ENCODE measurements around the gene MX2. TPM values are rescaled to one million over a fixed set of nuclear protein-coding genes. Genes with fewer than 3 reads are reported as not detected.
A peak's percentile ranks its signal among the peaks of the same experiment; 100 is the strongest.

The MX2 gene
- total and polyA plus RNA-seq, 7 experiments from 2014 or later: 46.7 to 116 (median 99.8) TPM

DNA sequence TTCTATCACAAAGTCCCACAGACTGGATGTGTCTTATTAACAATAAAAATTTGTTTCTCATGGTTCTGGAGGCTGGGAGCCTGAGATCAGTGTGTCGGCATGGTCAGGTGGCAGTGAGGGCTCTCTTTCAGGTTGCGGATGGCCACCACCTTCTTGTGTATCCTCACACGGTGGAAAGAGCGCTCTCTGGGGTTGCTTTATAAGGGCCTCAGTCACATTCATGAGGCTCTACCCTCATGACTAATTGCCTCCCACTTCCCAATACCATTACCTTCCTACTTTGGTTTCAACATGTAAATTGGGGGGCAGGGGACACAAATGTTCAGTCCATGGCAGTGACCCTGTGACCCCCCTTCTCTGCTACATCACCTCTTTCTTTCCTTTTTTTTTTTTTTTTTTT, 43.5 kb downstream of the MX2 start:
- H3K4me1 Mint-ChIP-seq: peaks cover 0 to 4% (median 0%) of the 10 kb centered on the region in 7 donors
- ChIA-PET POLR2A (no interaction called here), CTCF (no interaction called here)
- intact Hi-C loops (cut with micrococcal nuclease): no loop called here
- H3K4me3 ChIP-seq (ENCODE audit: low read length): no peak overlapping the region
- H3K4me1 ChIP-seq (ENCODE audit: control insufficient read depth in 2 of 2, insufficient read depth in 2 of 2, low read length in 2 of 2): no peaks in the 10 kb centered on the region
- H3K4me3 Mint-ChIP-seq: no peak overlapping the region
- H3K9me3 ChIP-seq (ENCODE audit: control insufficient read depth in 2 of 3, low read length in 3 of 3): no peaks in the 10 kb centered on the region
- H3K9me3 Mint-ChIP-seq: peaks cover 0 to 12% (median 2%) of the 10 kb centered on the region in 11 donors
- no peak for DNase-seq
- peaks cover 44 to 85% (median 72%) of the 10 kb centered on the region in 5 donors for H3K36me3 Mint-ChIP-seq
- H3K27ac ChIP-seq (ENCODE audit: low read depth, low read length): no peak overlapping the region
- peaks cover 11 to 92% (median 24%) of the 10 kb centered on the region in 3 experiments for H3K36me3 ChIP-seq (ENCODE audit: control insufficient read depth in 2 of 3, insufficient read depth in 3 of 3, low read length in 3 of 3)
- H3K27ac Mint-ChIP-seq: no peak overlapping the region
- H3K27me3 ChIP-seq (ENCODE audit: control insufficient read depth in 2 of 2, insufficient read depth in 2 of 2, low read length in 2 of 2): no peaks in the 10 kb centered on the region
- no peaks in the 10 kb centered on the region for H3K27me3 Mint-ChIP-seq
- no peak for ATAC-seq

DNA sequence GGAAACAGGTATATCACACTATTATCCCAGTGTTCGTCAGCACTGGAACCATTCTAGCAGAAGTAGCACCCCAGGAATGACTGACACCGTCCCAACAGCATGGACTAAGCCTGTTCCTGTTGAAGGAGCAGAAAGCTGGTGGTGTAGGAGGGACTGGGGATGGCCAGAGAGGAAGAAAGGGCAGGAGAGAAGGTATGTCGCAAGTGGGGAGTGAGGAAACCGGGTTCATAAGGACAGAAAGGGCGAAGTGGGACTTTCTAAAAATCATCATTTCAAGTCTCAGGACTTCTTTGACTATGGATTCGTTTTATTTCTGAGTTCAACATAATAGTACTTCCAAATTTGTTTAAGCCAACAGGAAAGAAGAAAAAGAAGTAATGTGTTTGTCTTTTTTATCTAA, 44.5 kb downstream of the MX2 start:
- POLR2A ChIA-PET: no interaction called here
- H3K27ac Mint-ChIP-seq: peak overlapping the region in 3 of 9 donors; percentile 13 to 70 (median 51)

DNA sequence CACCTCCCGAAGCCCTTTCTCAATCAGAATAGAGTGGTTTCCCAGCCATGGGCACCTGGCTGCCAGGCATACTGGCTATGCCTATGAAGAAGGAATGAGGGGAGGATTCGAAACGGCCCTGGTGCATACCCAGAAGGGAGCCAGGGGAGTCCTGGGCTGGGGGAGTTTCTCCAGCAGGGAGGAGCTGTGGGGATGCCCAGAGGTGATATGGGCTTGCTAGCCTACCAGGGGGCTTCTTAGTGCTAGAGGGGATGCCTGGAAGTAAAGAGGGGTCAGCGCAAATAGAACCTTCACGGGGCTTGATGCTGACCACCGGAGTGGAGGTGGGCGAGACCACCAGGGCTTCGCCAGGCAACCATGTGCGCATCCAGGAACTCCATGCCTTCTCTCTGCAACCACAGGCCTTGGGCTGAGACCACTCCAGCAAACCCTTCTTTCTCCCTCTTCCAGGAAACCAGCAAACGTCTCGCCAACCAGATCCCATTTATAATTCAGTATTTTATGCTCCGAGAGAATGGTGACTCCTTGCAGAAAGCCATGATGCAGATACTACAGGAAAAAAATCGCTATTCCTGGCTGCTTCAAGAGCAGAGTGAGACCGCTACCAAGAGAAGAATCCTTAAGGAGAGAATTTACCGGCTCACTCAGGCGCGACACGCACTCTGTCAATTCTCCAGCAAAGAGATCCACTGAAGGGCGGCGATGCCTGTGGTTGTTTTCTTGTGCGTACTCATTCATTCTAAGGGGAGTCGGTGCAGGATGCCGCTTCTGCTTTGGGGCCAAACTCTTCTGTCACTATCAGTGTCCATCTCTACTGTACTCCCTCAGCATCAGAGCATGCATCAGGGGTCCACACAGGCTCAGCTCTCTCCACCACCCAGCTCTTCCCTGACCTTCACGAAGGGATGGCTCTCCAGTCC, 46.0 kb downstream of the MX2 start:
- POLR2A ChIA-PET: no interaction called here
- no peaks in the 10 kb centered on the region for H3K4me1 ChIP-seq (ENCODE audit: control insufficient read depth in 2 of 2, insufficient read depth in 2 of 2, low read length in 2 of 2)
- intact Hi-C loops (cut with micrococcal nuclease): no loop called here
- H3K4me3 ChIP-seq (ENCODE audit: low read length): no peak overlapping the region
- peaks cover 11 to 77% (median 20%) of the 10 kb centered on the region in 3 experiments for H3K36me3 ChIP-seq (ENCODE audit: control insufficient read depth in 2 of 3, insufficient read depth in 3 of 3, low read length in 3 of 3)
- no peak overlapping the region for H3K27ac ChIP-seq (ENCODE audit: low read depth, low read length)
- Mint-ChIP-seq H3K36me3 (peaks cover 38 to 86% (median 70%) of the 10 kb centered on the region in 5 donors), H3K27ac (peak overlapping the region in 2 of 9 donors; percentile 28 to 72), H3K4me1 (peaks cover 0 to 15% (median 4%) of the 10 kb centered on the region in 7 donors), H3K4me3 (no peak overlapping the region), H3K9me3 (peaks cover 0 to 35% (median 9%) of the 10 kb centered on the region in 11 donors), H3K27me3 (peaks cover 0 to 4% (median 0%) of the 10 kb centered on the region in 5 donors)
- no peaks in the 10 kb centered on the region for H3K27me3 ChIP-seq (ENCODE audit: control insufficient read depth in 2 of 2, insufficient read depth in 2 of 2, low read length in 2 of 2)
- ATAC-seq (no peak), DNase-seq (no peak)
- CTCF ChIA-PET: no interaction called here
- H3K9me3 ChIP-seq (ENCODE audit: control insufficient read depth in 2 of 3, low read length in 3 of 3): peaks cover 0 to 14% (median 0%) of the 10 kb centered on the region in 3 experiments

More for the DNA sequence above, 44.5 kb downstream of the MX2 start:
- no peak overlapping the region for H3K4me3 Mint-ChIP-seq
- Histone ChIP-seq H3K27me3 (ENCODE audit: control insufficient read depth in 2 of 2, insufficient read depth in 2 of 2, low read length in 2 of 2) (no peaks in the 10 kb centered on the region), H3K4me1 (ENCODE audit: control insufficient read depth in 2 of 2, insufficient read depth in 2 of 2, low read length in 2 of 2) (no peaks in the 10 kb centered on the region), H3K36me3 (ENCODE audit: control insufficient read depth in 2 of 3, insufficient read depth in 3 of 3, low read length in 3 of 3) (peaks cover 11 to 91% (median 24%) of the 10 kb centered on the region in 3 experiments), H3K9me3 (ENCODE audit: control insufficient read depth in 2 of 3, low read length in 3 of 3) (peaks cover 0 to 2% (median 0%) of the 10 kb centered on the region in 3 experiments), H3K4me3 (ENCODE audit: low read length) (no peak overlapping the region), H3K27ac (ENCODE audit: low read depth, low read length) (no peak overlapping the region)
- intact Hi-C loops (cut with micrococcal nuclease): no loop called here
- peaks cover 0 to 8% (median 2%) of the 10 kb centered on the region in 7 donors for H3K4me1 Mint-ChIP-seq
- peak; percentile 38 for ATAC-seq
- DNase-seq: no peak
- H3K27me3 Mint-ChIP-seq: no peaks in the 10 kb centered on the region
- peaks cover 44 to 85% (median 72%) of the 10 kb centered on the region in 5 donors for H3K36me3 Mint-ChIP-seq
- CTCF ChIA-PET: no interaction called here
- H3K9me3 Mint-ChIP-seq: peaks cover 0 to 20% (median 2%) of the 10 kb centered on the region in 11 donors

DNA sequence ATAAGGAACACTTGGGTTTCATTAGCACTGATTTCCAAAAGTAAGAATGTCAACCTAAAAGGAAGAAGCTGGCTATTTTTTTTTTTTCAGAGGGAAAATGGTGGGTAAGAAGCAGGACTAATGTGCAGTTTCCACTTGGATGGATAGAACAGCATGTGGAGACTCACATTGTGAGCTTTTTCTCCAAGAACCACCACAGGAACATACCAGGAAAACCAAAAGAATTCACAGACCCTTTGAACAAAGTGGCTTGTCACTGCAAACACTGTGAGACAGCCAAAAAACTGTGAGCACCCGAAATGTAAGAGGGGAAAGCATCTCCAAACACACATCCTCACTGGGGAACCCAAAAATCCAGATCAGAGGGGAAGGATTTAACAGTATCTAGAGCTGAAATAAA, 48.5 kb downstream of the MX2 start:
- ATAC-seq (no peak), DNase-seq (no peak)
- Mint-ChIP-seq H3K36me3 (peaks cover 32 to 72% (median 62%) of the 10 kb centered on the region in 5 donors), H3K27ac (peak overlapping the region in 2 of 9 donors; percentile 5 to 18), H3K4me1 (peaks cover 0 to 15% (median 4%) of the 10 kb centered on the region in 7 donors), H3K9me3 (peaks cover 3 to 56% (median 21%) of the 10 kb centered on the region in 11 donors), H3K4me3 (no peak overlapping the region), H3K27me3 (peaks cover 0 to 26% (median 0%) of the 10 kb centered on the region in 5 donors)
- H3K9me3 ChIP-seq (ENCODE audit: control insufficient read depth in 2 of 3, low read length in 3 of 3): peaks cover 0 to 19% (median 0%) of the 10 kb centered on the region in 3 experiments
- POLR2A ChIA-PET: interaction anchor here (1.7 to 4.8 kb wide), 2 partner anchors 15 to 28 kb away, joined by 3 to 19 read pairs; partner anchors contain the start of gene MX1
- H3K36me3 ChIP-seq (ENCODE audit: control insufficient read depth in 2 of 3, insufficient read depth in 3 of 3, low read length in 3 of 3): peaks cover 9 to 52% (median 11%) of the 10 kb centered on the region in 3 experiments
- no peak overlapping the region for H3K4me3 ChIP-seq (ENCODE audit: low read length)
- CTCF ChIA-PET: no interaction called here
- H3K27me3 ChIP-seq (ENCODE audit: control insufficient read depth in 2 of 2, insufficient read depth in 2 of 2, low read length in 2 of 2): no peaks in the 10 kb centered on the region
- no peak overlapping the region for H3K27ac ChIP-seq (ENCODE audit: low read depth, low read length)
- intact Hi-C loops (cut with micrococcal nuclease): loop anchor here in 1 of 2 donors (2.0 kb wide), 1 partner anchor 16 kb away; the partner anchor contains the start of gene MX1
- no peaks in the 10 kb centered on the region for H3K4me1 ChIP-seq (ENCODE audit: control insufficient read depth in 2 of 2, insufficient read depth in 2 of 2, low read length in 2 of 2)

- H3K36me3 Mint-ChIP-seq: peaks cover 32 to 72% (median 62%) of the 10 kb centered on the region in 5 donors
- peaks cover 0 to 19% (median 0%) of the 10 kb centered on the region in 3 experiments for H3K9me3 ChIP-seq (ENCODE audit: control insufficient read depth in 2 of 3, low read length in 3 of 3)
- intact Hi-C loops (cut with micrococcal nuclease): loop anchor here in 1 of 2 donors (2.0 kb wide), 1 partner anchor 16 kb away; the partner anchor contains the start of gene MX1
- H3K27me3 Mint-ChIP-seq: peaks cover 0 to 30% (median 0%) of the 10 kb centered on the region in 5 donors
- peak overlapping the region in 3 of 9 donors; percentile 5 to 58 (median 18) for H3K27ac Mint-ChIP-seq
- no peak for DNase-seq
- CTCF ChIA-PET: interaction anchor here (0.5 kb wide), 1 partner anchor 12 kb away, joined by 8 read pairs; no protein-coding TSS in a partner anchor
- POLR2A ChIA-PET: interaction anchor here (0.8 to 4.8 kb wide), 4 partner anchors 11 to 39 kb away, joined by 3 to 19 read pairs (median 4); partner anchors contain the start of gene MX1
- H3K36me3 ChIP-seq (ENCODE audit: control insufficient read depth in 2 of 3, insufficient read depth in 3 of 3, low read length in 3 of 3): peaks cover 9 to 50% (median 11%) of the 10 kb centered on the region in 3 experiments
- H3K27ac ChIP-seq (ENCODE audit: low read depth, low read length): no peak overlapping the region
- H3K4me1 ChIP-seq (ENCODE audit: control insufficient read depth in 2 of 2, insufficient read depth in 2 of 2, low read length in 2 of 2): no peaks in the 10 kb centered on the region
- H3K4me1 Mint-ChIP-seq: peaks cover 0 to 15% (median 4%) of the 10 kb centered on the region in 7 donors
- peak overlapping the region in 1 of 10 donors; percentile 35 for H3K4me3 Mint-ChIP-seq
- H3K27me3 ChIP-seq (ENCODE audit: control insufficient read depth in 2 of 2, insufficient read depth in 2 of 2, low read length in 2 of 2): no peaks in the 10 kb centered on the region
- H3K4me3 ChIP-seq (ENCODE audit: low read length): no peak overlapping the region
- H3K9me3 Mint-ChIP-seq: peaks cover 3 to 60% (median 22%) of the 10 kb centered on the region in 11 donors
- ATAC-seq: no peak
Measured at GRCh38 chr21:41410767-41411448, 49.1 kb downstream of the MX2 start.

Measured in naive thymus-derived CD4-positive, alpha-beta T cell (primary cell).